ENCODE results near the gene TBC1D10A.

DNA sequence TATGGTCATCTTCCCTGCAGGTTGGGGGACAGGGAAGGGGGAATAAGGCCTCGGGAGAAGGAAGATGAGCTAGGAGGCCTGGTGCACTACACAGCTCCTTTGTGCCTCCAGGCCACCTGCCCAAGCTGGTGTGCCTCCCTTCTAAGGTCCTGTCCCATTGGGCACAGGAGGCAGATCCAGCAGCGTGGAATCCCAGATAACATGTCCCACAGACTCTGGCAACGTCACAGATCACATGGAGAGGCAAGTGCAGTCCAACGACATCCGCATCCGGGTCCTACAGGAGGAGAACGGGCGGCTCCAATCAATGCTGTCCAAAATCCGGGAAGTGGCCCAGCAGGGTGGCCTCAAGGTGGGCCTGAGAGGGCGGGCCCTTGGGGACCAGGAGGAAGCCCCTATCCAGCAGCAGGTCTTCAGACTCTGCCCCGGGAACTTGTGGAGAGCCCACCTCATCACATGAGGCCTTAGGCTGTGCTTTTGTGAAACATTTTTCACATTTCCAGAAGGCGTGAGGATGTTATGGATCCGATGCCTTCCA lies 48.6 kb upstream of the TBC1D10A start:
- TF ChIP-seq, protein P1, sequence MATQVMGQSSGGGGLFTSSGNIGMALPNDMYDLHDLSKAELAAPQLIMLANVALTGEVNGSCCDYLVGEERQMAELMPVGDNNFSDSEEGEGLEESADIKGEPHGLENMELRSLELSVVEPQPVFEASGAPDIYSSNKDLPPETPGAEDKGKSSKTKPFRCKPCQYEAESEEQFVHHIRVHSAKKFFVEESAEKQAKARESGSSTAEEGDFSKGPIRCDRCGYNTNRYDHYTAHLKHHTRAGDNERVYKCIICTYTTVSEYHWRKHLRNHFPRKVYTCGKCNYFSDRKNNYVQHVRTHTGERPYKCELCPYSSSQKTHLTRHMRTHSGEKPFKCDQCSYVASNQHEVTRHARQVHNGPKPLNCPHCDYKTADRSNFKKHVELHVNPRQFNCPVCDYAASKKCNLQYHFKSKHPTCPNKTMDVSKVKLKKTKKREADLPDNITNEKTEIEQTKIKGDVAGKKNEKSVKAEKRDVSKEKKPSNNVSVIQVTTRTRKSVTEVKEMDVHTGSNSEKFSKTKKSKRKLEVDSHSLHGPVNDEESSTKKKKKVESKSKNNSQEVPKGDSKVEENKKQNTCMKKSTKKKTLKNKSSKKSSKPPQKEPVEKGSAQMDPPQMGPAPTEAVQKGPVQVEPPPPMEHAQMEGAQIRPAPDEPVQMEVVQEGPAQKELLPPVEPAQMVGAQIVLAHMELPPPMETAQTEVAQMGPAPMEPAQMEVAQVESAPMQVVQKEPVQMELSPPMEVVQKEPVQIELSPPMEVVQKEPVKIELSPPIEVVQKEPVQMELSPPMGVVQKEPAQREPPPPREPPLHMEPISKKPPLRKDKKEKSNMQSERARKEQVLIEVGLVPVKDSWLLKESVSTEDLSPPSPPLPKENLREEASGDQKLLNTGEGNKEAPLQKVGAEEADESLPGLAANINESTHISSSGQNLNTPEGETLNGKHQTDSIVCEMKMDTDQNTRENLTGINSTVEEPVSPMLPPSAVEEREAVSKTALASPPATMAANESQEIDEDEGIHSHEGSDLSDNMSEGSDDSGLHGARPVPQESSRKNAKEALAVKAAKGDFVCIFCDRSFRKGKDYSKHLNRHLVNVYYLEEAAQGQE (IDR thresholded peaks at IDR 0.05; ENCODE audit: insufficient read depth in 1 of 2, low read depth in 2 of 2, low read length in 2 of 2) = no peak
- no peak for TF ChIP-seq SIN3A (IDR thresholded peaks at IDR 0.05; ENCODE audit: borderline replicate concordance, insufficient read depth, low read length)
- TF ChIP-seq POLR2AphosphoS5 (IDR thresholded peaks at IDR 0.05; ENCODE audit: low read depth, low read length) = no peak
- no peak for TF ChIP-seq TAF1 (IDR thresholded peaks at IDR 0.05; ENCODE audit: borderline replicate concordance, insufficient read depth, low read length)
- TF ChIP-seq FOXP2 (optimal IDR thresholded peaks at IDR 0.05; ENCODE audit: borderline replicate concordance, extremely low read depth, extremely low read length, insufficient read depth) = no peak
